Heart right ventricle (tissue), 16 donors: ENCODE measurements around the gene TMEM132A. TPM values are rescaled to one million over a fixed set of nuclear protein-coding genes. Genes with fewer than 3 reads are reported as not detected.

Experiments
- ATAC-seq, 8 donors: fragments of 200-7000 bp; cut with Tn5 transposase; one replicate each; pipeline ENCODE4 v1.9.1; 2020; ENCODE audit warnings: mild to moderate bottlenecking in 8 of 8, moderate library complexity in 8 of 8, moderate number of reproducible peaks in 1 of 8
- DNase-seq, 2 donors: peaks; one replicate each; pipeline ENCODE4 v3.0.0-alpha.2; 2020
- H3K27ac ChIP-seq, 10 donors: fragments of 200-600 bp; sonication (generic) in 2 of 10; one replicate each; pipeline versions ENCODE4 v1.5.0 to v1.8.0; 2020 to 2022; ENCODE audit warnings: mild to moderate bottlenecking in 3 of 10
- H3K27me3 ChIP-seq, 7 donors: fragments of 200-600 bp; one replicate each; pipeline ENCODE4 v1.8.0; 2021 to 2022; ENCODE audit warnings: mild to moderate bottlenecking in 2 of 7
- H3K36me3 ChIP-seq, 9 donors: fragments of 200-600 bp; sonication (generic) in 1 of 9; one replicate each; pipeline versions ENCODE4 v1.5.0 to v1.8.0; 2020 to 2022; ENCODE audit warnings: mild to moderate bottlenecking in 2 of 9
- H3K4me1 ChIP-seq, 9 donors: fragments of 200-600 bp; sonication (generic) in 1 of 9; one replicate each; pipeline versions ENCODE4 v1.5.0 to v1.8.0; 2020 to 2022; ENCODE audit warnings: mild to moderate bottlenecking in 4 of 9
- H3K4me3 ChIP-seq, 10 donors: fragments of 200-600 bp; sonication (generic) in 2 of 10; one replicate each; pipeline versions ENCODE4 v1.5.0 to v1.8.0; 2020 to 2022; ENCODE audit warnings: mild to moderate bottlenecking in 7 of 10, moderate library complexity in 2 of 10
- H3K9me3 ChIP-seq, 11 donors: fragments of 200-600 bp in 10 of 11; sonication (generic) in 2 of 11; one replicate each; pipeline versions ENCODE4 v1.5.0 to v1.8.0; 2013 to 2022; ENCODE audit warnings: mild to moderate bottlenecking in 2 of 11, control low read depth in 1 of 11, moderate library complexity in 1 of 11
- CTCF ChIP-seq, 9 donors: fragments of 200-600 bp; sonication (generic) in 2 of 9; IDR thresholded peaks; one replicate each; pipeline versions ENCODE4 v1.5.0 to v1.8.0; 2021 to 2022; ENCODE audit warnings: antibody characterized with exemption in 9 of 9, mild to moderate bottlenecking in 5 of 9, moderate library complexity in 1 of 9
- whole genome bisulfite sequencing, 2 donors: extraction: QIAGEN DNeasy Blood & Tissue Kit; methylation state at CpG; one replicate each; pipeline ENCODE4 v1.1.7; 2013; ENCODE audit warnings: inconsistent platforms in 1 of 2; 5-methylcytosine and 5-hydroxymethylcytosine counted together
- intact Hi-C, 10 donors: fragments of 100-400 bp; cut with DNase I; formaldehyde crosslinking; loops; one replicate each; pipeline versions ENCODE4 v1.11.1 to v1.14.2; 2022
- polyA plus RNA-seq, 2 donors: library from polyadenylated mRNA; stranded (reverse); fragments of 200-250 nt; gene quantifications; one replicate each; pipeline ENCODE4 v1.2.3, GENCODE V29; 2013
- total RNA-seq, 10 donors: library from RNA; stranded (reverse); fragmentation: NEBNext Ultra II Directional in 3 of 10; extraction: Animal tissue kit (Norgen Biotek cat#: 25700) in 3 of 10; gene quantifications; one replicate each; pipeline versions ENCODE4 v1.2.1 to v1.2.4, GENCODE V29; 2021 to 2023
- donor health status: Arrhythmogenic right ventricular cardiomyopathy.
- donor health status: ischemic (EF 13 %, LVEDD 7.1; RV severe dilation, severe dysfunction).
- donor health status: healthy with polysubstance abuse.
- donor health status: DM: no; HTN: yes; CAD: no.
- donor health status: DM: no; HTN: no; CAD: no.
- donor health status: ischemic (EF 25% LVEDD 6.9; RV normal size, moderate dysfunction).
- donor health status: ischemic (EF 25% LVEDD 5.7; RV mildly dilated, moderate dysfunction).
- donor health status: healthy.
- donor health status: DM: yes; HTN: yes; CAD: no.
- donor health status: Ischemic cardiomyopathy.
- donor health status: ischemic (EF 35%, LVEDD 5.7; RV mildly dilated, moderate dysfunction).
- donor health status: nonischemic (EF 11% LVEDD 7.7; RV severe dilation, severe dysfunction).
- donor health status: DM: yes; HTN: yes; CAD: no.
- donor health status: PGD.
- donor health status: ischemic (EF 29% LVEDD 5.4; RV normal size, mild dysfunction).
- donor health status: nonischemic (EF 23%, LVEDD 6.1; RV moderate dilation, normal function).

TMEM132A gene
- total and polyA plus RNA-seq, 12 donors = 3.7 to 16.4 (median 7.4) TPM

- peak overlapping the region; percentile 3 to 72 (median 56) for H3K4me3 ChIP-seq
- no peaks in the 10 kb centered on the region for H3K9me3 ChIP-seq
- WGBS, 2 donors = 67 to 74% methylated on average over 6 of the region's 6 CpGs
- TF ChIP-seq CTCF (IDR thresholded peaks at IDR 0.05) = no peak
- ATAC-seq (no peak), DNase-seq (no peak)
- peaks cover 0 to 76% (median 29%) of the 10 kb centered on the region in 9 donors for H3K4me1 ChIP-seq
- intact Hi-C loops = loop anchor here in 3 of 10 donors (5.0 kb wide), 2 partner anchors 33 to 43 kb away; partner anchors contain the start of gene PRPF19 (in 1 of the 3)
- peaks cover 0 to 23% (median 0%) of the 10 kb centered on the region in 9 donors for H3K36me3 ChIP-seq
- peak overlapping the region in 8 of 10 donors; percentile 13 to 96 (median 87) for H3K27ac ChIP-seq
- H3K27me3 ChIP-seq = peaks cover 0 to 10% (median 5%) of the 10 kb centered on the region in 7 donors
These were observed 25.8 kb downstream of the TMEM132A start for GRCh38 chr11:60950024-60950423.

- peak overlapping the region; percentile 42 to 72 (median 56) for H3K4me3 ChIP-seq
- peaks cover 0 to 13% (median 0%) of the 10 kb centered on the region in 9 donors for H3K36me3 ChIP-seq
- peaks cover 0 to 10% (median 5%) of the 10 kb centered on the region in 7 donors for H3K27me3 ChIP-seq
- H3K27ac ChIP-seq = peak overlapping the region; percentile 18 to 96 (median 86)
- no peak for TF ChIP-seq CTCF (IDR thresholded peaks at IDR 0.05)
- intact Hi-C loops = loop anchor here in 3 of 10 donors (5.0 kb wide), 2 partner anchors 34 to 44 kb away; partner anchors contain the start of gene PRPF19 (in 1 of the 3)
- peaks cover 0 to 75% (median 29%) of the 10 kb centered on the region in 9 donors for H3K4me1 ChIP-seq
- DNase-seq = peak in 1 of 2 donors; percentile 52
- peak in 5 of 8 donors; percentile 2 to 51 (median 13) for ATAC-seq
- WGBS, 2 donors = 8 to 10% methylated on average over 65 to 86 of the region's 86 CpGs
- no peaks in the 10 kb centered on the region for H3K9me3 ChIP-seq
These were observed 26.8 kb downstream of the TMEM132A start for GRCh38 chr11:60950933-60951605.

- Histone ChIP-seq H3K27me3 (peaks cover 0 to 10% (median 5%) of the 10 kb centered on the region in 7 donors), H3K9me3 (no peaks in the 10 kb centered on the region), H3K36me3 (peaks cover 0 to 8% (median 0%) of the 10 kb centered on the region in 9 donors), H3K27ac (peak overlapping the region; percentile 80 to 96 (median 86)), H3K4me1 (peaks cover 0 to 72% (median 29%) of the 10 kb centered on the region in 9 donors), H3K4me3 (peak overlapping the region; percentile 42 to 72 (median 56))
- DNase-seq = no peak
- intact Hi-C loops = loop anchor here in 3 of 10 donors (5.0 kb wide), 2 partner anchors 34 to 44 kb away; partner anchors contain the start of gene PRPF19 (in 1 of the 3)
- ATAC-seq = peak; percentile 23 to 57 (median 44)
- 7 to 9% methylated on average over 5 to 8 of the region's 8 CpGs for WGBS, 2 donors
- no peak for TF ChIP-seq CTCF (IDR thresholded peaks at IDR 0.05)
These were observed 27.3 kb downstream of the TMEM132A start for GRCh38 chr11:60951606-60951903.

GRCh38 chr11:60951904-60952741, 27.9 kb downstream of the TMEM132A start, which contains the start of gene SLC15A3:
Gene SLC15A3 (minus strand): TSS chr11:60952176. CDS start chr11:60951551, 625 bp downstream.
- no peak for TF ChIP-seq CTCF (IDR thresholded peaks at IDR 0.05)

More at GRCh38 chr11:60951904-60952741, 27.9 kb downstream of the TMEM132A start, which contains the start of gene SLC15A3:
- H3K36me3 ChIP-seq = peaks cover 0 to 2% (median 0%) of the 10 kb centered on the region in 9 donors
- WGBS, 2 donors = 11% methylated on average over 23 of the region's 23 CpGs
- DNase-seq (peak; percentile 59 to 67), ATAC-seq (peak; percentile 71 to 83 (median 81))
- H3K27ac ChIP-seq = peak within 1 kb of the TSS; percentile 80 to 96 (median 86)
- intact Hi-C loops = loop anchor here in 3 of 10 donors (5.0 kb wide), 2 partner anchors 35 to 45 kb away; partner anchors contain the start of gene PRPF19 (in 1 of the 3)
- H3K27me3 ChIP-seq = peaks cover 0 to 10% (median 5%) of the 10 kb centered on the region in 7 donors
- H3K4me3 ChIP-seq = peak within 1 kb of the TSS; percentile 42 to 72 (median 56)
- no peaks in the 10 kb centered on the region for H3K9me3 ChIP-seq
- peaks cover 0 to 76% (median 29%) of the 10 kb centered on the region in 9 donors for H3K4me1 ChIP-seq
